Measurements from ENCODE around the gene DIRAS1.
"Not testable (repeated sequence)": the region's sequence is repeated elsewhere in the genome, so short reads cannot be mapped to it uniquely, and the experiment has no call there.

DIRAS1 gene

GRCh38 chr19:2717638-2718541 lies 3.3 kb downstream of the DIRAS1 start:
- DNase-seq (ENCODE audit: low read depth) = no peak
- H3K4me3 ChIP-seq (ENCODE audit: control insufficient read depth, low read depth, low read length) = no peak overlapping the region
- TF ChIP-seq, protein P1, sequence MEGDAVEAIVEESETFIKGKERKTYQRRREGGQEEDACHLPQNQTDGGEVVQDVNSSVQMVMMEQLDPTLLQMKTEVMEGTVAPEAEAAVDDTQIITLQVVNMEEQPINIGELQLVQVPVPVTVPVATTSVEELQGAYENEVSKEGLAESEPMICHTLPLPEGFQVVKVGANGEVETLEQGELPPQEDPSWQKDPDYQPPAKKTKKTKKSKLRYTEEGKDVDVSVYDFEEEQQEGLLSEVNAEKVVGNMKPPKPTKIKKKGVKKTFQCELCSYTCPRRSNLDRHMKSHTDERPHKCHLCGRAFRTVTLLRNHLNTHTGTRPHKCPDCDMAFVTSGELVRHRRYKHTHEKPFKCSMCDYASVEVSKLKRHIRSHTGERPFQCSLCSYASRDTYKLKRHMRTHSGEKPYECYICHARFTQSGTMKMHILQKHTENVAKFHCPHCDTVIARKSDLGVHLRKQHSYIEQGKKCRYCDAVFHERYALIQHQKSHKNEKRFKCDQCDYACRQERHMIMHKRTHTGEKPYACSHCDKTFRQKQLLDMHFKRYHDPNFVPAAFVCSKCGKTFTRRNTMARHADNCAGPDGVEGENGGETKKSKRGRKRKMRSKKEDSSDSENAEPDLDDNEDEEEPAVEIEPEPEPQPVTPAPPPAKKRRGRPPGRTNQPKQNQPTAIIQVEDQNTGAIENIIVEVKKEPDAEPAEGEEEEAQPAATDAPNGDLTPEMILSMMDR (conservative IDR thresholded peaks at IDR 0.05; ENCODE audit: control insufficient read depth, insufficient read depth, low read depth, low read length) = no peak

- H3K4me3 ChIP-seq (ENCODE audit: control insufficient read depth, low read depth, low read length) = no peak overlapping the region
- TF ChIP-seq, protein P1 (conservative IDR thresholded peaks at IDR 0.05; ENCODE audit: control insufficient read depth, insufficient read depth, low read depth, low read length) = no peak
- DNase-seq (ENCODE audit: low read depth) = no peak
Measured at GRCh38 chr19:2716722-2717637, 4.2 kb downstream of the DIRAS1 start.

GRCh38 chr19:2716275-2716650 lies 4.9 kb downstream of the DIRAS1 start:
- TF ChIP-seq, protein P1 (conservative IDR thresholded peaks at IDR 0.05; ENCODE audit: control insufficient read depth, insufficient read depth, low read depth, low read length) = no peak
- H3K4me3 ChIP-seq (ENCODE audit: control insufficient read depth, low read depth, low read length) = no peak overlapping the region
- DNase-seq (ENCODE audit: low read depth) = no peak

DNA sequence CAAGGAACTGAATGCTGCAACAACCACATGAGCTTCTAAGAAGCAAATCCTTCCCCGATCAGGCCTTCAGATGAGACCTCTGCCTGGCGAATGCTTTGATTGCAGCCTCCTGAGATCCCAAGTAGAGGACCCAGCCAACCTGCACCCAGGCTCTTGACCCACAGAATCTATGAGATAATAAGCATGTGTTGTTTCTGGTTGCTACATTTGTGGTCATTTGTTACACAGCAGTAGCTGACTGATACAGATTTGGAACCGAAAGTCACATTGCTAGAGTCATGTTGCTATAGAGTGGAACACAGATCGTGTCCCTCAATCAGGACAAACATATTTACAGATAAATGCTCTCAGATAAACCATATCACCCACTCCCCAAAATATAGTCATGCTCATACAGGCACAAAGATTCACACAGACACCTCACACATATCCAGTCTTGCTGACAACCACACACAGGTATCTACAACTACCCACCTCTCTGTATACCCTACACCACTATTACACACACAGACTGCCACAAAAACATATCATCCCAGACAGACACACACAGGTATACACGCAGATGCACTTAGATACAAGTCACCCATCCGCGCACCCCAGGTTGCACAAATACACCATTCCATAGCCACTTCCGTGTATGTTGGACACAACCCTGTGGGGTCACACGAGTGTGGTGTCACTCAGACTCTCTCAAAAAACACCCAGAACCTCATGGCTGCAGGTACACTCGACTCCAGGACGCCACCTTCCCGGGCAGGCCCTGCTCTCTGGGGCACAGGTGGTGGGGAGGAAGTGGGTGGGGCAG lies 5.5 kb downstream of the DIRAS1 start:
- H3K4me3 ChIP-seq (ENCODE audit: control insufficient read depth, low read depth, low read length) = no peak overlapping the region
- DNase-seq (ENCODE audit: low read depth) = no peak
- TF ChIP-seq, protein P1 (conservative IDR thresholded peaks at IDR 0.05; ENCODE audit: control insufficient read depth, insufficient read depth, low read depth, low read length) = no peak

- no peak for DNase-seq (ENCODE audit: low read depth)
- TF ChIP-seq, protein P1 (conservative IDR thresholded peaks at IDR 0.05; ENCODE audit: control insufficient read depth, insufficient read depth, low read depth, low read length) = no peak
- no peak overlapping the region for H3K4me3 ChIP-seq (ENCODE audit: control insufficient read depth, low read depth, low read length)
Measured at GRCh38 chr19:2714531-2715269, 6.5 kb downstream of the DIRAS1 start.

GRCh38 chr19:2714102-2714501 lies 7.1 kb downstream of the DIRAS1 start:
- not testable (repeated sequence) for H3K4me3 ChIP-seq (ENCODE audit: control insufficient read depth, low read depth, low read length)

GRCh38 chr19:2713170-2713569 lies 8.0 kb downstream of the DIRAS1 start:
- not testable (repeated sequence) for DNase-seq (ENCODE audit: low read depth); H3K4me3 ChIP-seq (ENCODE audit: control insufficient read depth, low read depth, low read length)

More at GRCh38 chr19:2714102-2714501, 7.1 kb downstream of the DIRAS1 start:
- not testable (repeated sequence) for DNase-seq (ENCODE audit: low read depth)
